Left renal pelvis (tissue), 4 donors: ENCODE data around the gene CYTL1. TPM values are rescaled to one million over a fixed set of nuclear protein-coding genes. Genes with fewer than 3 reads are reported as not detected.

Experiments
- DNase-seq, 4 donors: peaks; one replicate each; pipeline ENCODE4 v3.0.0-alpha.2; 2013; ENCODE audit warnings: low read depth in 4 of 4, low spot score in 3 of 4
- polyA plus RNA-seq, 4 donors: library from polyadenylated mRNA; unstranded; fragments of 120-200 nt; gene quantifications; one replicate each; pipeline ENCODE4 v1.2.1, GENCODE V29; 2013; ENCODE audit not compliant: insufficient read length in 4 of 4

CYTL1 gene
- polyA plus RNA-seq, 4 donors: 3.9 to 13.1 (median 7.8) TPM

GRCh38 chr4:4974727-4975126 lies 44.5 kb downstream of the CYTL1 start:
- DNase-seq: no peak

GRCh38 chr4:4971796-4972195 lies 47.5 kb downstream of the CYTL1 start:
- no peak for DNase-seq

- no peak for DNase-seq
Measured at GRCh38 chr4:4969298-4969697, 50.0 kb downstream of the CYTL1 start.

GRCh38 chr4:4968161-4968725 lies 51.0 kb downstream of the CYTL1 start:
- no peak for DNase-seq

Other genes starting within 250 kb of the CYTL1 start
- 1 to 10 TPM in 3 of 4 donors, under 1 TPM in 1; 0.91 to 1.7 (median 1.2) TPM for gene MSX1, start 159.8 kb downstream of the CYTL1 start, polyA plus RNA-seq
- gene STK32B, start 32.0 kb upstream of the CYTL1 start, polyA plus RNA-seq: 10 to 100 TPM in 1 of 4 donors, 1 to 10 TPM in 3; 3.2 to 11.3 (median 9.8) TPM